GM21381 (cell line): ENCODE results near the gene SCART1.
"Not testable (repeated sequence)": the region's sequence is repeated elsewhere in the genome, so short reads cannot be mapped to it uniquely, and the experiment has no call there.

Source experiments
- ATAC-seq: cut with Tn5 transposase; IDR thresholded peaks from one replicate; pipeline ENCODE4 v1.9.1; 2021; ENCODE audit warnings: mild to moderate bottlenecking, moderate library complexity; ENCODE audit not compliant: unreplicated experiment

SCART1 gene

GRCh38 chr10:133431888-133432613 lies 21.7 kb upstream of the SCART1 start:
- ATAC-seq, result not testable (repeated sequence)

- ATAC-seq, result not testable (repeated sequence)
These were observed 21.0 kb upstream of the SCART1 start for GRCh38 chr10:133432789-133433188.

- no peak for ATAC-seq
These were observed 15.0 kb upstream of the SCART1 start for GRCh38 chr10:133438711-133439273.

GRCh38 chr10:133439517-133440461 lies 14.0 kb upstream of the SCART1 start:
- no peak for ATAC-seq

GRCh38 chr10:133440633-133441285 lies 13.0 kb upstream of the SCART1 start:
- ATAC-seq, result no peak

GRCh38 chr10:133441356-133441755 lies 12.4 kb upstream of the SCART1 start:
- not testable (repeated sequence) for ATAC-seq

- ATAC-seq, result no peak
These were observed 12.0 kb upstream of the SCART1 start for GRCh38 chr10:133441780-133442179.

- ATAC-seq, result no peak
These were observed 11.4 kb upstream of the SCART1 start for GRCh38 chr10:133442191-133442966.

- no peak for ATAC-seq
These were observed 10.5 kb upstream of the SCART1 start for GRCh38 chr10:133442967-133443924.

- ATAC-seq, result no peak
These were observed 9.1 kb upstream of the SCART1 start for GRCh38 chr10:133444342-133445267.

- no peak for ATAC-seq
These were observed 8.4 kb upstream of the SCART1 start for GRCh38 chr10:133445268-133445732.

GRCh38 chr10:133445751-133446708 lies 7.7 kb upstream of the SCART1 start:
- no peak for ATAC-seq

GRCh38 chr10:133446979-133447378 lies 6.8 kb upstream of the SCART1 start:
- no peak for ATAC-seq

GRCh38 chr10:133448120-133448519 lies 5.6 kb upstream of the SCART1 start:
- no peak for ATAC-seq

GRCh38 chr10:133451346-133451745 lies 2.4 kb upstream of the SCART1 start:
- ATAC-seq, result no peak

GRCh38 chr10:133452453-133452852 lies 1.3 kb upstream of the SCART1 start:
- no peak for ATAC-seq
